NCI-H187 (cell line): ENCODE data around the gene PRKAG2.

ENCODE experiments used
- DNase-seq, 2 experiments: peaks; one replicate each; lab custom pipeline; 2025; lab: John Stamatoyannopoulos, UW

The PRKAG2 gene

DNA sequence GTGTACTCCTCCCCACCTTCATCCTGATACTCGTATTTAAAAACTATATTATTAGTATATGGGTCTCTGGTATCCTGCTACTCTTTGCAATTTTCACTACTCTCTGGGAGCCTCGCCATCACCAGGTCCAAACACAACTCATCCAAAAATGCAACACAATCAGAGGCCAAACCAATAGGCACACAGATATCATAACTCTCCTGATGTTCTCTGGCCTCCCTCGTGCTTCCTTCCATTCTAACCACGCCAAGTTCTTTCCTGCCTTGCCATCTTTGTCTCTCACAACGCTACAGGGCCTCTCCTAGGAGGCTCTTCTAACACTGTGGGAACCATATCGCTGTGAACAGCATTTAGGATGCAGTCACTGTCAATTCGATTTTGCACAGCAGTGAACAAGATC is 364.6 kb downstream of the PRKAG2 start:
- no peak for DNase-seq

DNA sequence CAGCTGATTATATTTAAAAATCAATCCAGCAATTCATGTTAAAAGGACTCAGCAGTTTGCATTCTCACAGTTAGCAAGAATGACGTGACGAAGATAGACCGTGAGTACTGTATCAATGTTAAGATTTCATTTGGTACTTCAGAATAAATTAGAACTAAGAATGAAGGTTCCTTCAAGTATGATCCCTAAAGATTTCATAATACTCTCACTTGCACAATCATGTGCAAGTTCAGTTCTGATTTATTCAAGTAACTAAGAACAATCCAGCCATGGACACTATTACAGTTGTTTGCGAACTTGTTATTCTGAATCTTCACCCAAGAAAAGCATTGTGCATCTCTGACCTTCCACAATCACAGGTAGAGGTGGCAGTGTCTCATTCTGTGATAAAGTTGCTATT is 365.0 kb downstream of the PRKAG2 start:
- DNase-seq = no peak

DNA sequence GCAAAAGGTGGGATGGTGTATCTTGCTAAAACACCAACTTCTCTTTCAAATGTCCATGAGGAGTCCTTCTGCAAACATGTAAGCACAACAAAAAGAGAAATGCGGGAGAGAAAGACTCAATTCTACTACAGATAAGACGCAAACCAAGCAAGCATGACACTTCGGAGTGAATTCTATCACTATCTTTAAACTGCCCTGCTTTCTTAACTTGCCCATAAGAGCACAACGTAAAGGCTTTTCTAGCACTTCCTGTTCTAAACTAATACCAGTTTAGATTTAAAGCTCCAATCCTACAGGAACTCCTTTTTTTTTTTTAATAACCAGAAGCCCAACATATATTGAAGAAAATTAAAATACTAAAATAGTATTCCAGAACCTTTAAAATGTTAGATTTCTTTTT is 365.6 kb downstream of the PRKAG2 start:
- DNase-seq = no peak

DNA sequence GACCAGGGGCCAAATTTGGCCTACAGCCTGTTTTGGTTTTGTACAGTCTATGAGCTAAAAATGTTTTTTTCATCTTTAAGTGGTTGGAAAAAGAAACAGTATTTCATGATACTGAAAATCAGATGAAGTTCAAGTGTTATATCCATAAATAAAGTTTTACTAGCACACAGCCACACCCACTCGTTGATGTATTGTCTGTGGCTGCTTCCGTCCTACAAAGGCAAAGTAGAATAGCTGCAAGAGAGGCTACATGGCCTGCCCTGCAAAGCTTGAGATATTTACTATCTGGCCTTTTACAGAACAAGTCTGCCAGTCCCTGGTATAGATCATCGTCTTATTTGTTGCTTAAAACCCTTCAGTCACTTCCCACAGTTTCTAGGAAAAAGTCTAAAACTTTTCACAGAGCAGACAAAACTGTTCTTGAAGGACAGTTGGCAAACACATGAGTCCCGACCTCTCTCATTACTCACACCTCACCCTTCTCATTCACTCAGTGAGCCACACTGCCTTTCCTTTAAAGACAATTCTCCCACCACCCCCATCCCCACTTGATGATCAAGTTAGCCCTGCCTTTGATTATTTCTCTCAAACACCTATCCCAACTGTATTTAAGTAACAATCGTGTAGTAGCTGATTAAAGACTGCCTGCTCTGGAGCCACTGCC is 367.1 kb downstream of the PRKAG2 start:
- no peak for DNase-seq

DNA sequence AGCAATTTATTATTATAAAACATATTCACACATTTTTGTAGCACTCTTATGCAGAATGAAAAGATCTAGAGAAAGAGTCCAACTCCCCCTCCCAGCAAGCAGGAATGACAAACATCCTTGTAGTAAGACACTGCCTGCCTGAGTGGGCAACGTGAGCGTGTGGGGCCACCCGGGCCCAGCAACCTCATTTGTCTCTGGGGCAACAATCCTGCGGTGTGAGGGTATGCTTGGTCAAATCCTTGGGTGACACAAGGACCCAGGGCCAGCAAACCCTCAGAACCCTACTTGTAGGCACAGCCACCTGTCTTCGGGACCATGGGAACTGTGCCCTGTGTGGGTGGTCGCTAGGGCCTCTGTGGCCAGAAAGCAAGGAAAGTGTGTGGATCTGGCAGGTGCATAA is 367.9 kb downstream of the PRKAG2 start:
- no peak for DNase-seq

DNA sequence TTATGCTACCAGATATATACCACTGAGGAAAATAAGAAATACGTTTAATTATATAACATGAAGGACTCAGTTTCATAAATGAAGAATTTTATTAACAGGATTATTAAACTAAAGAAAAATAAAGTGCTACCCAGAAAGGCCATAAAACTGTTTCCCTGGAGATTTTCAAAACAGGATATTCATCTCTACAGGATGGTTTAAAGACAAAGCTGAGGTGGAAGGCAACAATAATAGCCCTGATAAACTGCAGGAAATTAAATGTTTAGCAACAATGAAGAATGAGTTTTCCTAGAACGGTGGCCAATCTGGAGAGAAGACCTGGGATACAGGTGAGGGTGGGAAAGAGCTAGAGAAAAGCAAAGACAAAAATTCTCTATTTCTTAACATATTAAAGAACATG is 369.1 kb downstream of the PRKAG2 start:
- DNase-seq = no peak

DNA sequence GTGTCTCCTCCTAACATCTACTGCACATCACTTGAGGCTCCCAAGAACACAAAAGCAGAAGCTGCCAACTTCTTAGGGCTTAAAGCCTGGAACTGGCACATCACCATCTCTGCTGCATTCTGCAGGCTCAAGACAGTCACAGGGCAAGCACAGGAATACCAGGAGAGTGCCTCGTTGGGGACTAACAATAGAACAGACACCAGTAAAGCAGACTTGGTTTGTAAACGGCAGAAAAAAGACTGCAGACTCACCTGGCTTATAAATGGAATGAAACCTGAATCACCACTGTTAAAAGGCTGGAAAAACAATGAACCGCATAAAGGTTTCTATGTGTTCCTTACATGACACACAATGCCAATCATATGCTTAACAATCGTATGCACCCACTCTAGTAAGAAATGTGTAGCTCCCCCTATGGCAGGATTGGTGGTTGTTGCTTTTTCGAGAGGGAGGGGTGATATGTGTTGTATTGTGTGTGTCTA is 370.0 kb downstream of the PRKAG2 start:
- DNase-seq = no peak
